Measurements from ENCODE around the gene CCT4. TPM values are rescaled to one million over a fixed set of nuclear protein-coding genes. Genes with fewer than 3 reads are reported as not detected.
A peak's percentile ranks its signal among the peaks of the same experiment; 100 is the strongest.
"Not testable (repeated sequence)": the region's sequence is repeated elsewhere in the genome, so short reads cannot be mapped to it uniquely, and the experiment has no call there.

The CCT4 gene
- 100 to 1,000 TPM; 117 to 186 (median 156) TPM for total RNA-seq

- H3K4me1 ChIP-seq (replicated peaks in 1 of 2), result peaks cover 11 to 12% of the 10 kb centered on the region in 2 donors
- in situ Hi-C loops (cut with MboI; ENCODE audit: low pct_unique_long_range_greater_than_20kb in 2 of 9, low sequenced_read_pairs in 9 of 9, unreplicated experiment in 9 of 9), result no loop called here
- 0 to 12% (median 0%) methylated on average over 1 to 21 of the region's 74 CpGs for WGBS, 10 experiments
Measured at GRCh38 chr2:61888267-61889055, at the start of gene CCT4. Gene CCT4, minus strand, starts transcription at chr2:61888656. Its CDS starts 149 bp downstream, at chr2:61888507.

DNA sequence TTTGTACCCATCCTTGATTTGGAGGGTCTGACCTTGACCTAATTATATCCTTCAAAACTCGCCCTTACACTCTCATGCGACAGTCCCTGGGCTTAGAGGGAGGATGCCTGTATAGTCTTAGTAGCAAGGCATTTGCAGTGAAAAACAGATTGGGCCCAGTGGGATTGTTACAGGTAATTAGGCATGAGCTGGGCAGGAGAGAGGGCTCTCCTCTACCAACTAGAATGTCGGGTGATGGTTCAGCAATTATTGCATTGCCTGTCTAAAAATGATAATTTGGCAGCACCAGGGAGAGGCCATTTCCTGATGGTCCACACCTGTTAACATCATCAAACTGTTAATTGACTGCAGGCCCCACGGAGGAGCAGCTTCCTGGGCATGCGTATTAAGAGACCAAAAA, 49.4 kb upstream of the CCT4 start:
- H3K4me3 ChIP-seq, result no peak overlapping the region
- H3K27ac ChIP-seq, result no peak overlapping the region
- in situ Hi-C loops (cut with MboI; ENCODE audit: low pct_unique_long_range_greater_than_20kb in 2 of 9, low sequenced_read_pairs in 9 of 9, unreplicated experiment in 9 of 9), result no loop called here
- no peak for ATAC-seq (replicated peaks in 6 of 8)
- H3K4me1 ChIP-seq (replicated peaks in 1 of 2), result no peaks in the 10 kb centered on the region
- whole genome bisulfite sequencing, 10 experiments, result 60 to 95% (median 84%) methylated on average over 1 to 5 of the region's 5 CpGs; no CpG with 5 or more reads in 1 of the 10 experiments

More at GRCh38 chr2:61888267-61889055, at the start of gene CCT4:
- ATAC-seq (replicated peaks in 6 of 8), result peak; percentile 78 to 92 (median 90)
- Histone ChIP-seq H3K4me3 (peak within 1 kb of the TSS; percentile 62 to 81 (median 68)), H3K27ac (peak within 1 kb of the TSS; percentile 97 to 98)

- H3K27ac ChIP-seq, result no peak overlapping the region
- H3K4me1 ChIP-seq (replicated peaks in 1 of 2), result no peaks in the 10 kb centered on the region
- H3K4me3 ChIP-seq, result no peak overlapping the region
- ATAC-seq (replicated peaks in 6 of 8), result no peak
- in situ Hi-C loops (cut with MboI; ENCODE audit: low pct_unique_long_range_greater_than_20kb in 2 of 9, low sequenced_read_pairs in 9 of 9, unreplicated experiment in 9 of 9), result no loop called here
- WGBS, 10 experiments, result 70 to 100% (median 91%) methylated on average over 1 to 3 of the region's 3 CpGs
Measured at GRCh38 chr2:61937098-61937497, 48.6 kb upstream of the CCT4 start.

GRCh38 chr2:61928826-61929461, 40.5 kb upstream of the CCT4 start:
- no peak overlapping the region for H3K27ac ChIP-seq
- in situ Hi-C loops (cut with MboI; ENCODE audit: low pct_unique_long_range_greater_than_20kb in 2 of 9, low sequenced_read_pairs in 9 of 9, unreplicated experiment in 9 of 9), result loop anchor here in 1 of 9 experiments (10.0 kb wide), 1 partner anchor 486 kb away; no protein-coding TSS in a partner anchor
- H3K4me3 ChIP-seq, result no peak overlapping the region
- no peaks in the 10 kb centered on the region for H3K4me1 ChIP-seq (replicated peaks in 1 of 2)
- 67 to 100% (median 96%) methylated on average over 2 to 5 of the region's 5 CpGs; no CpG with 5 or more reads in 1 of the 10 experiments for WGBS, 10 experiments
- peak in 2 of 8 experiments; percentile 46 to 89 for ATAC-seq (replicated peaks in 6 of 8)

- in situ Hi-C loops (cut with MboI; ENCODE audit: low pct_unique_long_range_greater_than_20kb in 2 of 9, low sequenced_read_pairs in 9 of 9, unreplicated experiment in 9 of 9), result loop anchor here in 1 of 9 experiments (10.0 kb wide), 1 partner anchor 488 kb away; no protein-coding TSS in a partner anchor
- no peak overlapping the region for H3K27ac ChIP-seq
Measured at GRCh38 chr2:61926531-61927477, 38.3 kb upstream of the CCT4 start.

DNA sequence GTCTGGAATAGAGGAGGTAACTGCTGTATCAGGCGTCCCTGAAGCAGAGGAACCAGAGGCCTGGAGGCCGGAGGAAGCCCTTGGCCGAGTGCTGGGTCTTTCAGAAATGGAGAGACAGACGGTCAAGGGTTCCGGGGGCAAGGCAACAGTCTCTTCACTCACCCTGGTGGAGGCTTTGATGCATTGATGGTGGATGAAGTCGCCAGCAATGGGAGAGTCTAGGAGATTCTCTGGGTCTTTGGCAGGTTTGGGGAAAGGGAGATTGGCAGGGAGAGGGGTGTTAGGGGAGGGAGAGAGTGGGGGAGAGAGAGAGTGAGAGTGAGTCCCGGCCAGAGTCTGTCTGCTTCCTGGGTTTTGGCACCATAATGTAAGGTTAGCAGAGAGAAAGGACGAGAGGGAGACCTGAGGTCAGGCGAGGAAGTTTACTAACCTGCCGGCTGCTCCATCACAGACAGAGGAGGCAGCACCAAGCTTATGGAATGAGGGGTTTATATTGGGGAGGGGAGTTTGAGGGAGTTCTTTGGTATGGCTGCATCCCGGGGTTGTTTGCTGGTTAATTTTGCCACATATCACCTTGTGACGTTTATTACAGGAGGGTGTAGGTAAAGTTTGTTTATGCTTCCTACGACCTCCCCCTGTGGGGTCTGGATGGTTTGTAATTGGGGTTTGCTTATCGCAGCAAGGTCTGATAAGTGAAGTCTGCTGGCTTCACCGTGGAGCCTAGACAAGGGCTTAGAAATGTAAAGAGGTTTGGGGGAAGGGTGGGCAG, 36.6 kb upstream of the CCT4 start:
- Histone ChIP-seq H3K4me1 (replicated peaks in 1 of 2) (no peaks in the 10 kb centered on the region), H3K4me3 (no peak overlapping the region), H3K27ac (no peak overlapping the region)
- 8 to 100% (median 66%) methylated on average over 1 to 5 of the region's 15 CpGs; no CpG with 5 or more reads in 2 of the 10 experiments for WGBS, 10 experiments
- in situ Hi-C loops (cut with MboI; ENCODE audit: low pct_unique_long_range_greater_than_20kb in 2 of 9, low sequenced_read_pairs in 9 of 9, unreplicated experiment in 9 of 9), result loop anchor here in 5 of 9 experiments (10.0 to 25.0 kb wide), 2 partner anchors 487 to 490 kb away; no protein-coding TSS in a partner anchor
- ATAC-seq (replicated peaks in 6 of 8), result no peak

More at GRCh38 chr2:61926531-61927477, 38.3 kb upstream of the CCT4 start:
- no peaks in the 10 kb centered on the region for H3K4me1 ChIP-seq (replicated peaks in 1 of 2)
- no peak for ATAC-seq (replicated peaks in 6 of 8)
- H3K4me3 ChIP-seq, result no peak overlapping the region
- WGBS, 10 experiments, result 79 to 98% (median 95%) methylated on average over 3 to 8 of the region's 8 CpGs

- H3K4me1 ChIP-seq (replicated peaks in 1 of 2), result no peaks in the 10 kb centered on the region
- no peak overlapping the region for H3K4me3 ChIP-seq
- H3K27ac ChIP-seq, result no peak overlapping the region
- no peak for ATAC-seq (replicated peaks in 6 of 8)
- in situ Hi-C loops (cut with MboI; ENCODE audit: low pct_unique_long_range_greater_than_20kb in 2 of 9, low sequenced_read_pairs in 9 of 9, unreplicated experiment in 9 of 9), result loop anchor here in 5 of 9 experiments (10.0 to 25.0 kb wide), 2 partner anchors 490 to 492 kb away; no protein-coding TSS in a partner anchor
Measured at GRCh38 chr2:61922714-61923113, 34.3 kb upstream of the CCT4 start.

GRCh38 chr2:61920548-61920947, 32.1 kb upstream of the CCT4 start:
- Histone ChIP-seq H3K4me3 (no peak overlapping the region), H3K4me1 (replicated peaks in 1 of 2) (no peaks in the 10 kb centered on the region), H3K27ac (no peak overlapping the region)
- ATAC-seq (replicated peaks in 6 of 8), result no peak
- in situ Hi-C loops (cut with MboI; ENCODE audit: low pct_unique_long_range_greater_than_20kb in 2 of 9, low sequenced_read_pairs in 9 of 9, unreplicated experiment in 9 of 9), result loop anchor here in 5 of 9 experiments (10.0 to 25.0 kb wide), 2 partner anchors 492 to 494 kb away; no protein-coding TSS in a partner anchor
- WGBS, 10 experiments, result 80 to 100% methylated on average over 1 of the region's 1 CpG; no CpG with 5 or more reads in 8 of the 10 experiments

DNA sequence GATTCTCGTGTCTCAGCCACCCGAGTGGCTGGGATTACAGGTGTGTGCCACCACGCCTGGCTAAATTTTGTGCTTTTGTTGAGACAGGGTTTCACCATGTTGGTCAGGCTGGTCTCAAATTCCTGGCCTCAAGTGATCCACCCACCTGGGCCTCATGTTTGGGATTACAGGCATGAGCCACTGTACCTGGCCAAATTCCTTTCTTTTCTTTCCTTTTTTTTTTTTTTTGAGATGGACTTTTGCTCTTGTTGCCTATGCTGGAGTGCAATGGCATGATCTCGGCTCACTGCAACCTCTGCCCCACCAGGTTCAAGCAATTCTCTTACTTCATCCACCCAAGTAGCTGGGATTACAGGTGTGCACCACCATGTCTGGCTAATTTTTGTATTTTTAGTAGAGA, 26.3 kb upstream of the CCT4 start:
- H3K27ac ChIP-seq; H3K4me1 ChIP-seq (replicated peaks in 1 of 2); H3K4me3 ChIP-seq; ATAC-seq (replicated peaks in 6 of 8): not testable (repeated sequence)
- WGBS, 10 experiments, result 80 to 100% (median 100%) methylated on average over 1 to 4 of the region's 4 CpGs; no CpG with 5 or more reads in 3 of the 10 experiments
- in situ Hi-C loops (cut with MboI; ENCODE audit: low pct_unique_long_range_greater_than_20kb in 2 of 9, low sequenced_read_pairs in 9 of 9, unreplicated experiment in 9 of 9), result loop anchor here in 7 of 9 experiments (10.0 to 25.0 kb wide), 2 partner anchors 498 to 500 kb away; no protein-coding TSS in a partner anchor

DNA sequence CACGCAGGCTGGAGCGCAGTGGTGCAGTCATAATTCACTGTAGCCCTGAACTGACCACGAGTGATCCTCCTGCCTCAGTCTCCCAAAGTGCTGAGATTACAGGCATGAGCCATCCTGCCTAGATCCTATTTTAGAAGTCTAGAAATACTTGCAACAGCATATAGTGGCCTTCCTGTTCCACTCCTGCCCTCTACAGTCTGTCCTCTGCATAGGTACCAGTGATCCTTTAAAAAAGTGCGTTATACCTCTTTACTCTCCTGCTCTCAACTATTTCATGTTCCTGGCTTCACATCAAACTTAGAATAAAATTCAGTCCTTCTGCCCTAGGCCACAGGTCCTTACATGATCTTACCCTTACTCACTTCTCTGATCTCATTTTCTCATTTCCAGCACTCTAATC, 23.1 kb upstream of the CCT4 start:
- H3K27ac ChIP-seq, result no peak overlapping the region
- 60 to 100% (median 91%) methylated on average over 1 to 4 of the region's 4 CpGs for WGBS, 10 experiments
- H3K4me3 ChIP-seq, result no peak overlapping the region
- peaks cover 0 to 2% of the 10 kb centered on the region in 2 donors for H3K4me1 ChIP-seq (replicated peaks in 1 of 2)
- in situ Hi-C loops (cut with MboI; ENCODE audit: low pct_unique_long_range_greater_than_20kb in 2 of 9, low sequenced_read_pairs in 9 of 9, unreplicated experiment in 9 of 9), result loop anchor here in 7 of 9 experiments (10.0 to 25.0 kb wide), 2 partner anchors 501 to 503 kb away; no protein-coding TSS in a partner anchor
- ATAC-seq (replicated peaks in 6 of 8), result peak in 1 of 8 experiments; percentile 18

DNA sequence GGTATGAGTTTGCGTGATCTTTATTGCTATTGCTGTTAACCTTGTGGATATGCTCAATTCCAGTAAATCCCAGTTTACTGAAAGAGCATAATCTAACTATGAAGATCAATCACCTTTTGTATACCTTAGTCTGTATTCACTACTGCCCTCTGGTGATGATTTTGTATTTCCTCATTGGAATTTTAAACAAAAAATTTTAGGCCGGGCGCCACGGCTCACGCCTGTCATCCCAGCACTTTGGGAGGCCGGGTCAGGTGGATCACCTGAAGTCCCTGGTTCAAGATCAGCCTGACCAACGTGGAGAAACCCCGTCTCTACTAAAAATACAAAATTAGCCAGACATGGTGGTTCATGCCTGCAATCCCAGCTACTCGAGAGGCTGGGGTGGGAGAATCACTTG, 22.1 kb upstream of the CCT4 start:
- ATAC-seq (replicated peaks in 6 of 8), result no peak
- H3K4me3 ChIP-seq, result no peak overlapping the region
- 50 to 100% (median 78%) methylated on average over 1 to 6 of the region's 9 CpGs; no CpG with 5 or more reads in 3 of the 10 experiments for WGBS, 10 experiments
- H3K4me1 ChIP-seq (replicated peaks in 1 of 2), result peaks cover 0 to 3% of the 10 kb centered on the region in 2 donors
- in situ Hi-C loops (cut with MboI; ENCODE audit: low pct_unique_long_range_greater_than_20kb in 2 of 9, low sequenced_read_pairs in 9 of 9, unreplicated experiment in 9 of 9), result loop anchor here in 7 of 9 experiments (10.0 to 25.0 kb wide), 2 partner anchors 502 to 504 kb away; no protein-coding TSS in a partner anchor
- H3K27ac ChIP-seq, result no peak overlapping the region
